Activated T-cell treated with anti-CD3 and anti-CD28 coated beads, Interleukin-2, amount 50 U/mL, for 4 hours (primary cell): ENCODE results near the gene SART1. TPM values are rescaled to one million over a fixed set of nuclear protein-coding genes. Genes with fewer than 3 reads are reported as not detected.
"Not testable (repeated sequence)": the region's sequence is repeated elsewhere in the genome, so short reads cannot be mapped to it uniquely, and the experiment has no call there.

Experiments
- ATAC-seq, 2 donors: fragments of 200-7000 bp; cut with Tn5 transposase; one replicate each; pipeline ENCODE4 v1.10.0; 2021
- DNase-seq: peaks from one replicate; pipeline ENCODE4 v3.0.0-alpha.2; 2020
- H3K27me3 Mint-ChIP-seq: one replicate; pipeline ENCODE4 v1.8.0; 2021; ENCODE audit warnings: low read depth, mixed read lengths
- H3K36me3 Mint-ChIP-seq: one replicate; pipeline ENCODE4 v1.8.0; 2022; ENCODE audit warnings: mixed read lengths; ENCODE audit not compliant: insufficient read depth
- H3K4me1 Mint-ChIP-seq: one replicate; pipeline ENCODE4 v1.8.0; 2021; ENCODE audit warnings: low read depth, mixed read lengths
- H3K4me3 Mint-ChIP-seq: one replicate; pipeline ENCODE4 v1.8.0; 2021; ENCODE audit warnings: mild to moderate bottlenecking, moderate library complexity, mixed read lengths
- H3K9me3 Mint-ChIP-seq: one replicate; pipeline ENCODE4 v1.8.0; 2021; ENCODE audit warnings: mixed read lengths
- total RNA-seq, 3 donors: library from RNA; stranded (reverse); gene quantifications; one replicate each; pipeline ENCODE4 v1.2.1, GENCODE V29; 2021

Gene SART1
- total RNA-seq, 3 donors from 2014 or later = 90.8 to 105 (median 100) TPM

- Mint-ChIP-seq H3K4me1 (peaks cover 8% of the 10 kb centered on the region), H3K27me3 (peaks cover 10% of the 10 kb centered on the region)
Observed at GRCh38 chr11:66007201-66007634, 45.7 kb downstream of the SART1 start.

GRCh38 chr11:66008095-66008467, 46.5 kb downstream of the SART1 start:
- Mint-ChIP-seq H3K27me3 (peaks cover 15% of the 10 kb centered on the region), H3K4me1 (peaks cover 5% of the 10 kb centered on the region), H3K9me3 (no peaks in the 10 kb centered on the region), H3K36me3 (peaks cover 10% of the 10 kb centered on the region), H3K4me3 (no peak overlapping the region)
- no peak for ATAC-seq
- DNase-seq = no peak

More at GRCh38 chr11:66007201-66007634, 45.7 kb downstream of the SART1 start:
- H3K9me3 Mint-ChIP-seq = no peaks in the 10 kb centered on the region
- no peak overlapping the region for H3K4me3 Mint-ChIP-seq
- ATAC-seq (no peak), DNase-seq (no peak)
- H3K36me3 Mint-ChIP-seq = peaks cover 10% of the 10 kb centered on the region

GRCh38 chr11:66008468-66009101, 47.1 kb downstream of the SART1 start:
- peaks cover 19% of the 10 kb centered on the region for H3K27me3 Mint-ChIP-seq
- no peak overlapping the region for H3K4me3 Mint-ChIP-seq
- H3K4me1 Mint-ChIP-seq = peaks cover under 1% of the 10 kb centered on the region
- H3K36me3 Mint-ChIP-seq = peaks cover 10% of the 10 kb centered on the region
- ATAC-seq = no peak
- DNase-seq = no peak
- H3K9me3 Mint-ChIP-seq = no peaks in the 10 kb centered on the region

- not testable (repeated sequence) for ATAC-seq, H3K4me1 Mint-ChIP-seq, H3K36me3 Mint-ChIP-seq, DNase-seq, H3K4me3 Mint-ChIP-seq, H3K9me3 Mint-ChIP-seq
- peaks cover 22% of the 10 kb centered on the region for H3K27me3 Mint-ChIP-seq
Observed at GRCh38 chr11:66010036-66010435, 48.5 kb downstream of the SART1 start.

GRCh38 chr11:66011239-66011784, 49.8 kb downstream of the SART1 start:
- no peaks in the 10 kb centered on the region for H3K9me3 Mint-ChIP-seq
- no peak for ATAC-seq

GRCh38 chr11:66011785-66012303, 50.3 kb downstream of the SART1 start, which contains the start of gene CST6:
TSS of gene CST6 (plus strand) at chr11:66012008. CDS start at chr11:66012045, 37 bp downstream.
- no peaks in the 10 kb centered on the region for H3K36me3 Mint-ChIP-seq
- H3K4me1 Mint-ChIP-seq = no peaks in the 10 kb centered on the region
- DNase-seq (no peak), ATAC-seq (peak; percentile 37 to 49)
- H3K4me3 Mint-ChIP-seq = no peak within 1 kb of the TSS
- H3K9me3 Mint-ChIP-seq = no peaks in the 10 kb centered on the region
- H3K27me3 Mint-ChIP-seq = peaks cover 22% of the 10 kb centered on the region

More at GRCh38 chr11:66011239-66011784, 49.8 kb downstream of the SART1 start:
- Mint-ChIP-seq H3K27me3 (peaks cover 22% of the 10 kb centered on the region), H3K4me3 (no peak overlapping the region), H3K4me1 (no peaks in the 10 kb centered on the region), H3K36me3 (no peaks in the 10 kb centered on the region)
- DNase-seq = no peak

- ATAC-seq (no peak), DNase-seq (no peak)
- no peak overlapping the region for H3K4me3 Mint-ChIP-seq
- peaks cover 22% of the 10 kb centered on the region for H3K27me3 Mint-ChIP-seq
- no peaks in the 10 kb centered on the region for H3K36me3 Mint-ChIP-seq
- no peaks in the 10 kb centered on the region for H3K9me3 Mint-ChIP-seq
- H3K4me1 Mint-ChIP-seq = peaks cover 3% of the 10 kb centered on the region
Observed at GRCh38 chr11:66012371-66012945, 50.9 kb downstream of the SART1 start.

- Mint-ChIP-seq H3K36me3 (no peaks in the 10 kb centered on the region), H3K27me3 (peaks cover 22% of the 10 kb centered on the region), H3K9me3 (no peaks in the 10 kb centered on the region), H3K4me3 (no peak overlapping the region), H3K4me1 (peaks cover 6% of the 10 kb centered on the region)
- no peak for DNase-seq
- no peak for ATAC-seq
Observed at GRCh38 chr11:66012946-66013761, 51.6 kb downstream of the SART1 start.

GRCh38 chr11:66013762-66014100, 52.2 kb downstream of the SART1 start:
- H3K4me1 Mint-ChIP-seq = peaks cover 6% of the 10 kb centered on the region
- no peak for DNase-seq
- H3K4me3 Mint-ChIP-seq = no peak overlapping the region
- H3K27me3 Mint-ChIP-seq = peaks cover 22% of the 10 kb centered on the region
- no peaks in the 10 kb centered on the region for H3K9me3 Mint-ChIP-seq
- ATAC-seq = no peak
- no peaks in the 10 kb centered on the region for H3K36me3 Mint-ChIP-seq

- H3K36me3 Mint-ChIP-seq = no peaks in the 10 kb centered on the region
- H3K27me3 Mint-ChIP-seq = peaks cover 22% of the 10 kb centered on the region
- no peak overlapping the region for H3K4me3 Mint-ChIP-seq
- no peaks in the 10 kb centered on the region for H3K9me3 Mint-ChIP-seq
- DNase-seq (no peak), ATAC-seq (no peak)
- peaks cover 6% of the 10 kb centered on the region for H3K4me1 Mint-ChIP-seq
Observed at GRCh38 chr11:66014804-66015453, 53.4 kb downstream of the SART1 start.

- Mint-ChIP-seq H3K27me3 (peaks cover 17% of the 10 kb centered on the region), H3K4me3 (no peak overlapping the region), H3K9me3 (no peaks in the 10 kb centered on the region), H3K4me1 (peaks cover 8% of the 10 kb centered on the region), H3K36me3 (no peaks in the 10 kb centered on the region)
- DNase-seq (no peak), ATAC-seq (no peak)
Observed at GRCh38 chr11:66015454-66015881, 53.9 kb downstream of the SART1 start.

GRCh38 chr11:66015936-66016792, 54.6 kb downstream of the SART1 start:
- Mint-ChIP-seq H3K4me3 (no peak overlapping the region), H3K9me3 (no peaks in the 10 kb centered on the region), H3K4me1 (peaks cover 10% of the 10 kb centered on the region), H3K27me3 (peaks cover 16% of the 10 kb centered on the region), H3K36me3 (no peaks in the 10 kb centered on the region)
- no peak for ATAC-seq
- DNase-seq = no peak

- Mint-ChIP-seq H3K4me3 (no peak overlapping the region), H3K36me3 (no peaks in the 10 kb centered on the region), H3K4me1 (peaks cover 11% of the 10 kb centered on the region), H3K9me3 (no peaks in the 10 kb centered on the region), H3K27me3 (peaks cover 12% of the 10 kb centered on the region)
- ATAC-seq = no peak
- DNase-seq = no peak
Observed at GRCh38 chr11:66016793-66017177, 55.3 kb downstream of the SART1 start.
